Astrocyte of the cerebellum (primary cell): ENCODE measurements around the gene MTG2.

Source experiments
- DNase-seq: peaks from one replicate; pipeline ENCODE4 v3.0.0-alpha.2; 2011; ENCODE audit warnings: low read depth
- H3K4me3 ChIP-seq: 2 replicates; pipeline ENCODE4 v1.5.1; 2011; ENCODE audit warnings: mild to moderate bottlenecking, low read depth, low read length, moderate library complexity
- CTCF ChIP-seq: IDR thresholded peaks from 2 replicates; pipeline ENCODE4 v1.5.1; 2012; ENCODE audit warnings: low read length, low read depth, moderate library complexity, mild to moderate bottlenecking; ENCODE audit errors: missing control alignments
- in situ Hi-C: cut with HindIII; loops from 2 replicates; pipeline ENCODE4 v1.10.0; 2017; ENCODE audit warnings: low sequenced_read_pairs

Gene MTG2

DNA sequence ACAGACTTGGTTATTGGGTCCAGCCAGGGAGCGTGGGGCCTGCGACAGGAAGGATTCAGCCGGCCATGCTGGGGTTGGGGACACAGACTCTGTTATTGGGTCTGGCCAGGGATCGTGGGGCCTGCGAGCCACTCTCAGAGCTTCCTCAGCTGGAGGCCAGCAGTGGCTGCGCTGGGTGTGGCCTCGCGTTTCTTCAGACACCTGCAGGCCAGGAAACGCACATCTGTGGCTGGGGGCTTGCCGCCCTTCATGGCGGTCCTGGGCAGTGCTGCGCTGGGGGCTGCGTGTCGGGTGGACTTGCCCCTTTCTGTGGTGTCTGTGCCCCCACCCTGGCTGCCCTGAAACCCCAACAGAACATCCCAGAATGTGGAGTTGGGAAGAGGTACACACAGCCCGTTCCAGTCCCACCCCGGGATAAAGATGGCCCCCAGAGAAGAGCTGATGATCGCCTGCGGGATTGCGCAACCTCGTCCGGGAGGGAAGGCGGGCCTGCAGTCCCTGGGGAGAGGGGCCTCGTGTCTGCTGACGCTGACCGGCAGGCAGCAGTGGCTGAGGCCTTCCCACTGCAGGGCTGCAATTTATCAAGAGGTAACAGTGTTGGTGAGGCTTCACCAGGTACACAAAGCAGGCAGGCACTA is 16.9 kb upstream of the MTG2 start:
- DNase-seq = no peak
- in situ Hi-C loops = no loop called here
- H3K4me3 ChIP-seq = no peak overlapping the region
- no peak for TF ChIP-seq CTCF

GRCh38 chr20:62167474-62167873 is 15.4 kb upstream of the MTG2 start:
- in situ Hi-C loops = no loop called here

GRCh38 chr20:62168061-62168460 is 14.8 kb upstream of the MTG2 start:
- TF ChIP-seq CTCF = no peak
- no peak for DNase-seq
- no peak overlapping the region for H3K4me3 ChIP-seq
- in situ Hi-C loops = no loop called here

More at GRCh38 chr20:62167474-62167873, 15.4 kb upstream of the MTG2 start:
- no peak for TF ChIP-seq CTCF
- no peak for DNase-seq
- H3K4me3 ChIP-seq = no peak overlapping the region

DNA sequence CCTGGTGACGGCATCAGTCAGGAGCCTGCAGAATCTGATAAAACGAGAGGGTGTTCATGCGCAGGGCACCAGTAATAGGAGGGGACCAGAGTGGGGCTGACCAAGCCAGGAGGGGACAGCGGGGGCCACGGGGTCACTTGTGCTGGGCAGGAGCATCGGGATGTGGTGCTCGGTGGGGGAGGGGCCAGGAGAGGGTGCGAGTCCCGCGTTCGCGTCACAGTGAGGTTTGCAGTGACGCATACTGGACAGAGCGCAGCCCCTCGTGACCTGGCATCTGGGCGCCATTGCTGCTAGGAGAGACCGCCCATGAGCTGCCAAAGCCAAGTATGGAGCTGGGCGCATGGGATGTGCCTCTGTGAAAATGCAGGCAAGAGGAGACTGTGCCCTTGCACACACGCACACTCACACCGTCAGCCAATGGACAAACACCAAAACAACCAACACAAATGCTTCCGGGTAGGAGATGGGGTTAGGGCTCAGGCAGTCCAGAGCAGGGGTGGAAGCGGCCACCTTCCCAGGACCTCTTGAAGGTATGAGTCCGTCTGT is 13.9 kb upstream of the MTG2 start:
- no peak for DNase-seq
- TF ChIP-seq CTCF = no peak
- H3K4me3 ChIP-seq = no peak overlapping the region
- in situ Hi-C loops = no loop called here

DNA sequence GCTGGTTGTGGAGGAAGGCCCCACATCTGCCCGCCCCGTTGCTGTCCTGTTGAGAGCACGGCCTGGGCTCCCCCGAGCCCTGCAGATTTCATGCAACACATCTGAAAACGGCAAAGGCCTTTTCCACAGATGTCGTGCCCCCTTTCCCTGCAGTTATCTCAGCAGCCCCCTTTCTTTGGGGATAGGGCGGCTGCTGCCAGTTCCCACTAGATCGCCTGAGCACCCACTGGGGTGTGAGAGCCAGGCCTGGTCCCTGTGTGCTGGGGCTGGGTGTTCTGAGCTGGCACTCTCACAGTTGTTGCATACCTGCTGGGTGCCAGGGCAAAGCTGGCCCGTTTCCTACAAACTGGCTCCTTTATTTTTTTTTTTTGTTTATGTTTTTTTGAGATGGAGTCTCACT is 12.3 kb upstream of the MTG2 start:
- H3K4me3 ChIP-seq = no peak overlapping the region
- in situ Hi-C loops = no loop called here
- no peak for DNase-seq
- TF ChIP-seq CTCF = no peak

DNA sequence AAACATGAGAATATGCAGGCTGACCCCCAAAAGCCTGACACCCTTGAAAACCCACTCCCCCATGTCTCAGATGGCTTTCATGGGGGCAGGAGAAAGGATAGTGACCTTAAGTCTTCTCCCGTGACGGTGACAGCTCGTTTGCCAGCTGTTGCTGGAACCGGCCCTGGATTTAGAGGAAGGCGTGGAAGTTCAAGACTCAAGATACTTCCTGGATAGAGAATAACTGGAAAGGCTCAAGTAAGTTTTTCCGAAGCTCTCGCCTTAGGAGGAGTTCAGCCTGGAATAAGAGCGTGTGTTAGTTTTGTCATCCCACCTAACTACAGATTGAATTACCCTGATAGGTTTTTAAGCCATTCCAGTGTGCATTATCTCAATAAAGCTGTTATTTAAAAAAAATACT is 11.6 kb upstream of the MTG2 start:
- in situ Hi-C loops = no loop called here
- DNase-seq = no peak
- TF ChIP-seq CTCF = no peak
- no peak overlapping the region for H3K4me3 ChIP-seq

- H3K4me3 ChIP-seq = no peak overlapping the region
- in situ Hi-C loops = no loop called here
- DNase-seq = no peak
- no peak for TF ChIP-seq CTCF
Measured at GRCh38 chr20:62172666-62173065, 10.2 kb upstream of the MTG2 start.
